T-helper 2 cell treated with Interferon-gamma antibody and Interleukin-4, amounts not matched to agents 5 μg/mL and 100 μg/mL, for 36 hours (primary cell): ENCODE results near the gene ACACA.
"Not testable (repeated sequence)": the region's sequence is repeated elsewhere in the genome, so short reads cannot be mapped to it uniquely, and the experiment has no call there.

ENCODE experiments used
- DNase-seq: peaks from one replicate; pipeline ENCODE4 v3.0.0; 2021; ENCODE audit warnings: low spot score
- H3K27ac Mint-ChIP-seq: one replicate; pipeline ENCODE4 v1.8.0; 2021; ENCODE audit warnings: mild to moderate bottlenecking, mixed read lengths
- H3K27me3 Mint-ChIP-seq: one replicate; pipeline ENCODE4 v1.8.0; 2021; ENCODE audit warnings: low read depth, mixed read lengths
- H3K36me3 Mint-ChIP-seq: one replicate; pipeline ENCODE4 v1.8.0; 2021; ENCODE audit warnings: low read depth, mixed read lengths
- H3K4me1 Mint-ChIP-seq: one replicate; pipeline ENCODE4 v1.8.0; 2021; ENCODE audit warnings: low read depth, mixed read lengths
- H3K4me3 Mint-ChIP-seq: one replicate; pipeline ENCODE4 v1.8.0; 2022; ENCODE audit warnings: mild to moderate bottlenecking, moderate library complexity, mixed read lengths
- H3K9me3 Mint-ChIP-seq: one replicate; pipeline ENCODE4 v1.8.0; 2021; ENCODE audit warnings: mixed read lengths

The ACACA gene

DNA sequence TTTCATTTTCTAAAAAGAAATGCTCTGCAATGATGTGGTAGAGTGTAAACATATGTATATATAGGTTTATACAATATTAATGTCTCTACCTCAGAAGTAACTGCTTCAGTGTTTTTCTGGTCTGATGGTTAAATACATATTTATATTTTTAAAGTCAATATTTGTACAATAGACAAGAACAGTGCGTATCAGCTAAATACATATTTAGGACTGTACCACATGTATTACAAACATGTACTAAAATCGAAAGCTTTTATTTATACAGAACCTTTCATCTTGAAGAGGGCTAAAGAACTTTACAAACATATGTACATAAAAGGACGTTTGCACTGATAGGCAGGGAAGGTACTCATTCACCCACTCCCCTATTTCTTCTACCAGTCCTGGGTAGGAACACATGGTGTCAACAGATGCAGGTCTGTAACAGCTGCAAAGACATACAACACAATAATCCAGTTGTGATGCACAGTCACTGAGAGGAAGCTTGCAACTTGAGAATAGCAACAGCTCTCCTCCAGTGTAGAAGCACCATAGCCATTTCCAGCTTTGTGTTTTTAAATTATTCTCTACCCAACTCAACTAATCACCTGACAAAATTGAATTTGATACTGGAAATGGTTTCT is 237.8 kb downstream of the ACACA start:
- Mint-ChIP-seq H3K4me3 (no peak overlapping the region), H3K36me3 (no peaks in the 10 kb centered on the region), H3K9me3 (no peaks in the 10 kb centered on the region), H3K4me1 (no peaks in the 10 kb centered on the region), H3K27me3 (no peaks in the 10 kb centered on the region), H3K27ac (no peak overlapping the region)
- no peak for DNase-seq

DNA sequence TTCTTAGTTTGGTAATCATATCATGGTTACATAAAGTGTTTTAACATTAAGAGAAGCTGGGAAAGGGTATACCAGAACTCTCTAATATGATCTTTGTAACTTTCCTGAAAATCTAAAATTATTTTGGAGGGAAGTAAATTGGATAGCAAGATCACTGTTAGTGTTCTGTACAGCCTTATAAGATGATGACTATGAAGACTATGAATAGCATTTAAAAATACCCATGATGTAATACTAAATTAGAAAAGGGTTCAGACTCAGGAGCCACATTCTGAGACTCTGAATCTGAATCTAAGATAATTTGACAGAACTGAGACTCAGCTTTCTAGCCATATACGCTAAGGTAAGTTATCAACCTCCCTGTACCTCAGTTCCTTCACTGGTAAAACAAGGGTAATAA is 238.9 kb downstream of the ACACA start:
- H3K4me1 Mint-ChIP-seq: no peaks in the 10 kb centered on the region
- no peaks in the 10 kb centered on the region for H3K9me3 Mint-ChIP-seq
- no peak for DNase-seq
- H3K27me3 Mint-ChIP-seq: no peaks in the 10 kb centered on the region
- H3K4me3 Mint-ChIP-seq: no peak overlapping the region
- H3K27ac Mint-ChIP-seq: no peak overlapping the region
- H3K36me3 Mint-ChIP-seq: peaks cover 3% of the 10 kb centered on the region

DNA sequence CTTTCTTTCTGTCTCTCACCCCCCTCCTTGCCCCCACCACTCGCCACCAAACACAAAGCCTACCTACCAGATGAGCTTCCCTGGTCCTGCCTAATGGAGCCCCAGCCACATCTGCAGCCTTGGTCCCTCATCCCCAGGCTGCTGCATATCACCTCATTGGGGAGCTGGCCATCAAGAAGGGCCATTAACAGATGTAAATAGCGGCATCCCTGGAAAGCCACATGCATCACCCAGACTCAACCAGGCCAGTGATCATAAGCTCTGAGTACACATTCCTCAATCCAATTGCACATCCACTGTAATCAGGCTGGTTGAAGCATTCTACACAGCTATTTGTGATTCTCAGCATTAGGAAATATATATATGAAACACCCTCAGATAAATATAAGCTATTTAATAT is 242.6 kb downstream of the ACACA start:
- Mint-ChIP-seq H3K27ac (no peak overlapping the region), H3K9me3 (no peaks in the 10 kb centered on the region), H3K36me3 (peaks cover 14% of the 10 kb centered on the region), H3K4me3 (no peak overlapping the region), H3K27me3 (no peaks in the 10 kb centered on the region), H3K4me1 (no peaks in the 10 kb centered on the region)
- DNase-seq: no peak

DNA sequence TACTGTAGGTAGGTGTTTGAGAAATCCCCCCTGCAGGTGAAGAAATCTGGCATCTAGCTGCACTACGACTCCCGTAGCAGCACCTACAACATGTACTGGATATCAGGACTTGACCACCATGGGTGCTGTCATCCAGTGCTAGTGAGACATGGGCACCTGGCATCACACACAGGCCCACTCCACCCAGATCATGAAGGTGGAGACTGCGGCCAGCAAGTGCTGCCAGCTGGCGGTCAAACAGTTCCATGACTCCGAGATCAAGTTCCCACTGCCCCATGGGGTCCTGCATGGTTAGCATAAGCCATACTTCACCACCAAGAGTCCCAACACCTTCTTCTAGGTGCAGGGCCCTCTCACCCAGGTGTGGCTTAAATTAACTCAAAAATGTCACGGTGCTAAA is 243.8 kb downstream of the ACACA start:
- Mint-ChIP-seq H3K9me3 (no peaks in the 10 kb centered on the region), H3K36me3 (peaks cover 18% of the 10 kb centered on the region), H3K4me3 (no peak overlapping the region), H3K4me1 (no peaks in the 10 kb centered on the region), H3K27ac (no peak overlapping the region), H3K27me3 (no peaks in the 10 kb centered on the region)
- DNase-seq: no peak

DNA sequence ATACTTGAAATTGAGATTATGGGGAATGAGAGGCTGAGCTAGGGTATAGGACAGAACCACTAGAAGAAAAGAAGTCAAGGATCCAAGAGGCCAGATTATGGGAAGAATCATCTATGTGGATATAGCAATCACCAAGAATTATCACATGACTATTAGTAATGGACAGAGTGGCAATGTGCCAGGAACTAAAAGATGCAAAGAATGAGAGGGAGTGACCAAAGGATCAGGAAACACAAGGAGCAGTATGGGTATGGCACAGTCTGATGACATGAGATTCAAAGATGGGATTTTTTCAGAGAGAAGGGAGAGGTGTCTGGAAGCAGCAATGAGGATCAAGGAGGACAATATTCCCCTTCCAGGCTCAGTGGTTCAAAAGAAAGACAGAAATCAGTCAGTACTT is 245.7 kb downstream of the ACACA start:
- Mint-ChIP-seq H3K9me3 (no peaks in the 10 kb centered on the region), H3K27ac (no peak overlapping the region), H3K27me3 (no peaks in the 10 kb centered on the region), H3K4me3 (no peak overlapping the region), H3K36me3 (peaks cover 25% of the 10 kb centered on the region), H3K4me1 (no peaks in the 10 kb centered on the region)
- no peak for DNase-seq

DNA sequence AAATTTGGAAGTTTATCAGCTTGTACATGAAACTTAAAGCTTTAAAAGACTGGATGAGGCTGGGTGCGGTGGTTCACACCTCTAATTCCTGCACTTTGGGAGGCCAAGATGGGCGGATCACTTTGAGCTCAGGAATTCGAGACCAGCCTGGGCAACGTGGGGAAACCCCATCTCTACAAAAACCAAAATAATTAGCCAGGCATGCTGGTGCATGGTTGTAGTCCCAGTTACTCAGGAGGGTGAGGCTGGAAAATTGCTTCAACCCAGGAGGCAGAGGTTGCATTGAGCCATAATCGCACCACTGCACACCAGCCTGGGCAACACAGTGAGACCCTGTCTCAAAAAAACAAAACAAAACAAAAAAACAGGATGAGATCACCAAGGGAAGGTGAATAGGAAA is 248.3 kb downstream of the ACACA start:
- Mint-ChIP-seq H3K4me3 (no peak overlapping the region), H3K4me1 (no peaks in the 10 kb centered on the region), H3K9me3 (no peaks in the 10 kb centered on the region), H3K27me3 (no peaks in the 10 kb centered on the region), H3K36me3 (peaks cover 26% of the 10 kb centered on the region), H3K27ac (no peak overlapping the region)
- DNase-seq: no peak

DNA sequence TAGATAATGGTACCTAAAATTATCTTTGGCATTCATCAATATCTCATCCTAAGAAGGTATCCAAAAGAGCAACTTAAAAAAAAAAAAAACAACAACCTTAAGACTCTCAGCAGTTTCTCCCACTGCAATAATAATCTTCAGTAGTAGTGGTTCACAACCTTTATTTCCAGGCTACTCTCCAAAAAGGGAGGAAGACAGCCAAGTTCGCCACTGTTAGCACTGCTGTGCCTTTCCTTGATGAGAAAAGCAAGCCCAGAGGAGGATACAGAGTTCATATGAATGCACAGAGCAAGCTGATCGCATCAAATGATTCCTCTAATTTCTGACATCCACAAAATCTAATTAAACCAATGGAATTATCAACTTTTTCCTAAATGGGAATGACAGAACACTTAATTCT is 258.5 kb downstream of the ACACA start:
- H3K4me1 Mint-ChIP-seq: peaks cover 13% of the 10 kb centered on the region
- no peak overlapping the region for H3K4me3 Mint-ChIP-seq
- H3K36me3 Mint-ChIP-seq: peaks cover 17% of the 10 kb centered on the region
- no peaks in the 10 kb centered on the region for H3K27me3 Mint-ChIP-seq
- H3K27ac Mint-ChIP-seq: no peak overlapping the region
- no peaks in the 10 kb centered on the region for H3K9me3 Mint-ChIP-seq
- no peak for DNase-seq

DNA sequence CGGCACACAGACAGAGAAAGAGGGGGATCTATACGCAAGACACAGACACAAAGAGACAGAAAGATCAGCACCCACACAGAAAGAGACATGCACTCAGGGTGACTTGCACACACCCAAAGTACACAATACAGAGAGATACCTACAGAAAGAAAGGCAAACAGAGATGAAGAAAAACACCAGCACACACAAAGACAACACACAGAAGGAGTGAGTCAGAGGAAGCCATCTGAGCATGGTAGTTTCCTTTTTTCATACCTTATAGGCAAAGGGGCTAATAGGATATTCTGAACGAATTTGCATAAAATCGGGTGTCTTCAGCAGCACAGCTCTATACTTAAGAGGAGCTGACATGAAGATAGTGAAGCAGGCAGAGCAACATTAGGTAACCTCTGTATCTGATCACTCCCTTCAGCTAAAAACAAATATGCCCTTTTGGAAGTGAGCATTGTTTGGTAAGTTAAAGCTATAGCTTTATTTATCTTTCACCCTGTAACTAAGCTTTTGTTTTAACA is 259.3 kb downstream of the ACACA start:
- no peak for DNase-seq
- Mint-ChIP-seq H3K27ac (peak overlapping the region; percentile 62), H3K27me3 (no peaks in the 10 kb centered on the region), H3K9me3 (no peaks in the 10 kb centered on the region), H3K36me3 (peaks cover 20% of the 10 kb centered on the region), H3K4me3 (peak overlapping the region; percentile 42), H3K4me1 (peaks cover 13% of the 10 kb centered on the region)

DNA sequence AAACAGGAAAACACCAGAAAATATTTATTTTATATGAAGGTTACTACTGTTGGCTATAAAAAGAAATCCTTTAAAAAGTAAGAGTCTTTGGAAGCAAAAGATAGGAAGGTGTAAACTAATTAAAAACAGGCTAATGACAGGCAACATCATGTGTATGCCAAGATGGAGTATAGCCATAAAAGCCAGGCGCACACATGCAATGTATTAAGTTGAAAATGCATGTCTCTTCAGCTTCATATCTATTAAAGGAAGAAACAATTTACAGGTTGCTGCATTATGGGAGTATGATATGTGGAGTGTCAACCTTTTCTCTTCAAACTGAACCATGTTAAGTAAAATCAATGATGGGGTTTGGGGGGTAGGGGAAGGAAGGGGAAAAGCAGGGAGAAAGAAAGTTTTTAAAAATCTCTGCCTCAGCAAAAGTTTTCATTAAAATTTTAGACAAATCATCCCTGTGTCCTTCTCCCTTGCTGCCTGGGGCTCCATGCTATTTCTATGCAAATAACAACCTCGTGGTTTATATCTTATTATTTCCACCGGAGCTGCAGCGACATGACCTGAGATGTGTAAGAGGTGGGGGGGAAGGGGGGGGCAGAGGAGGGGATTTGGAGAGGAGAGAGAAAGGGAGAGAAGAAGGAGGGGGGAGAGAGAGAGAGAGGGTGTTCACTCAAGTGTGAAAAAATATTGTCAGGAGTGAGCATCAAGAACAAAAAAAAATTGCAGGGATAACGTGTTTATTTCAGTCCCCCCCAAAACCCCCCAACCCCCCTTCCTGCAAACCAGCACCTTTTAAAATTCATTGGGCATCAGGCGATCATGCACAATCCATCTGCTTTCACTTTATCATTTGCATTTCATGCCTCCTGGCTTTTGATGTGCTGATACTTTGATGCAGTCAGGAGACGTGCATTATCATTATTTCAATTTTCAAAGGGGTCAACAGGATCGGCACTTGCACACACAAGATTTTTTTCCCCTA is 260.3 kb downstream of the ACACA start:
- peak overlapping the region; percentile 4 for H3K27ac Mint-ChIP-seq

DNA sequence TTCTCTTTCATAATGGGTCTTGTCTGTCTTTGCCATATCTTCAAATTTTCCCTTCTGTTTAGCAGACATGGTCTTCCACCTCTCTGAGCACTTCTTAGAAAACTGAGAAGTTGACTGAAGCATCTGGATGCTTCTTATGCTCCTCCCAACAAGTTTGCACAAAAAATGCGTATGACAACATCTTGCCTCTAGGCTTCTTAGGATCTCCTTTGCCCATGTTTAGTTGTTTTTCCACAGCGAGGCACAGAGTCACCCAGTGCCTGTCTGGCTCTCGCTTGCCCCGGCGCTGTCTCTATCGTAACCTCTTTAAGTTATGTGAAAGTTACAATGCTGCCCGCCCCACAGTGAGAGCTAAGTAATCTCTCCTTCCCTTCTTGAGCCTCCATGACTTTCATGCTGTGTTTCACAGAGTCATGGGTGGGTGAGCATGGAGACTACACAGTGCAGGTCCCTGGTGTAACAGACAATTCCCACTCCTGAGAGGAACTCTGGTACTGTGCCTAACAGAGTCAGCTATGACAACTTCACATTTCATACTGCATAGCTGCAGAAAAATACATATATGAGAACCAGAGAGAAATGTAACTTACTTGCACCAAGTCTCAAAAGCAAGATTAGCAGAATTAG is 262.4 kb downstream of the ACACA start:
- no peak for DNase-seq
- H3K27ac Mint-ChIP-seq: no peak overlapping the region
- no peak overlapping the region for H3K4me3 Mint-ChIP-seq
- peaks cover 20% of the 10 kb centered on the region for H3K36me3 Mint-ChIP-seq
- H3K4me1 Mint-ChIP-seq: peaks cover 13% of the 10 kb centered on the region
- no peaks in the 10 kb centered on the region for H3K9me3 Mint-ChIP-seq
- H3K27me3 Mint-ChIP-seq: no peaks in the 10 kb centered on the region

More for the DNA sequence above, 260.3 kb downstream of the ACACA start:
- Mint-ChIP-seq H3K36me3 (peaks cover 20% of the 10 kb centered on the region), H3K27me3 (no peaks in the 10 kb centered on the region), H3K4me3 (peak overlapping the region; percentile 42), H3K4me1 (peaks cover 13% of the 10 kb centered on the region), H3K9me3 (no peaks in the 10 kb centered on the region)
- no peak for DNase-seq

DNA sequence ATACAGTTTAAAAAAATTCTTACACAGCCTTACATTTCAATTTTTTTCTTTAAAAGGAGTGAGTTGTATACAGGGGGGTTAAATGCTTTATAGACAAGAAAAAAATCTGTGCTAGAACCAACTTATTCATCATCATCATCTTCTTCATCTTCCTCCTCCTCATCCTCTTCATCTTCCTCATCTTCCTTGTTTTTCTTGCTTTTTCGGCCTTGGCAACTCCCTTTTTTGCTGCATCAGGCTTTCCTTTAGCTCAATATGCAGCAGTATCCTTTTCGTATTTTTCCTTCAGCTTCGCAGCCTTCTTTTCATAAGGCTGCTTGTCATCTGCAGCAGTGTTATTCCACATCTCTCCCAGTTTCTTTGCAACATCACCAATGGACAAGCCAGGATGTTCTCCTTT is 263.1 kb downstream of the ACACA start:
- not testable (repeated sequence) for H3K27ac Mint-ChIP-seq, DNase-seq, H3K9me3 Mint-ChIP-seq, H3K27me3 Mint-ChIP-seq, H3K4me3 Mint-ChIP-seq
- H3K4me1 Mint-ChIP-seq: peaks cover 13% of the 10 kb centered on the region
- peaks cover 23% of the 10 kb centered on the region for H3K36me3 Mint-ChIP-seq

DNA sequence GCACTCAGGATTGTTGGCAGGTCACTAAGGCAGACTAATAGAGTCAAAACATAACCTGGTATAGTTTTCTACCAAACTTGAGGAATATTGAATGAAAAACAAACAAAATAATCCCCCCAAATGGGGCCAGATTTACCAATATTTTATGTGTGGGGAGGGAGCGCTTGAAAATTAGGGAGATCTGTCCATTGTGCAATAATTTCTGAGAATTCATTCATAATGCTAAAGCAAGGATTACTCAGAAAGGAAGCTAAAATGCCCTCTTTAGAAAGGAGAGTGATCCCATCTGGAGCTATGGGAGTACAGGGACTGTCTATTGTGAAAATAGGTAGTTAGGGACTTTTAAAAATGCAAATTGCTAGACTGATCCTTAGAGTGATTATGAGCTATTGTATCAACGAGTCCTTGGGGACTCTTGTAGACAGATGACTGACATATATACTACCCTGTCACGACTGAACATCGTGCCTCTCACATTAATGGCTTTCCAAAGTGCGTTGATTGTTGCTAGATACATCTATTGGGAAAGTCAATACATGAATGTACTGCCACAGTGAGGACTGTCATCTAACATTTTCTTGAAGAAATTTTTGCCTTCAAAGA is 264.2 kb downstream of the ACACA start:
- Mint-ChIP-seq H3K27ac (no peak overlapping the region), H3K9me3 (no peaks in the 10 kb centered on the region), H3K36me3 (peaks cover 21% of the 10 kb centered on the region), H3K27me3 (no peaks in the 10 kb centered on the region), H3K4me1 (peaks cover 10% of the 10 kb centered on the region), H3K4me3 (no peak overlapping the region)
- no peak for DNase-seq

DNA sequence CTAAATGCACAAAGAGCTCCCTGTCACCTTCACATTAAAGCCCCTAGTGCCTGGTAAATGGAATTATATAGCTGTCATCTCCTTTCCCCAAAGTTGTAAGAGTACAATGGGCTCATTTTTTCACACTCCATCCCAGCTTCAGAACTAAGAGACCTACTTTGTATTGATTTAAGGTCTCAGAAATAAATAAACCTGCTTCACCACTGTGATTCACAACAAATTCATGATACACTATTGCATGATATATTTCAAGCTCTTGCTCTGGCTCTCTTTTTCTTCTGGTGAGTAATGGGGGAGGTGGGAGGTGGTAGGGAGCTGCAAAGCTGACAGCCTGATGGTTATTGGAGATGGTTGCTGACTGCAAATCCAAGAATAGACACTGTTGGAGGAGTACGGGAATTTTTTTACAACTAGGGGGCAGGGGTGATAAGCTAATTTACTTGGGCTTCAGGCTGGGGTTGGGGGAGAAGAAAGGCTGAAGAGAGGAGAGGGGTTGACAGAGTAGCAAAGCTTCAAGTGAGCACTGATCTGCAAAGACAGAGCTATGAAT is 268.0 kb downstream of the ACACA start:
- no peak overlapping the region for H3K4me3 Mint-ChIP-seq
- H3K9me3 Mint-ChIP-seq: no peaks in the 10 kb centered on the region
- no peaks in the 10 kb centered on the region for H3K27me3 Mint-ChIP-seq
- H3K36me3 Mint-ChIP-seq: peaks cover 10% of the 10 kb centered on the region
- no peak for DNase-seq
- H3K27ac Mint-ChIP-seq: no peak overlapping the region
- peaks cover 3% of the 10 kb centered on the region for H3K4me1 Mint-ChIP-seq
